Measurements from ENCODE around the gene CYP26C1. TPM values are rescaled to one million over a fixed set of nuclear protein-coding genes. Genes with fewer than 3 reads are reported as not detected.

Gene CYP26C1
- total RNA-seq, result not detected
- long read RNA-seq, result 0 reads

GRCh38 chr10:93059975-93060886 lies at the start of gene CYP26C1:
CYP26C1 (plus strand) TSS chr10:93060798; CDS start chr10:93061264, 466 bp downstream.
- intact Hi-C loops (cut with micrococcal nuclease), result no loop called here
- DNase-seq (no peak), ATAC-seq (no peak)

- intact Hi-C loops (cut with micrococcal nuclease), result no loop called here
- no peak for ATAC-seq
- no peak for DNase-seq
These were observed 44.9 kb upstream of the CYP26C1 start for GRCh38 chr10:93015722-93016121.

GRCh38 chr10:93023013-93023650 lies 37.5 kb upstream of the CYP26C1 start:
- no peak for DNase-seq
- intact Hi-C loops (cut with micrococcal nuclease), result no loop called here
- ATAC-seq, result no peak

- intact Hi-C loops (cut with micrococcal nuclease), result no loop called here
- DNase-seq, result no peak
- ATAC-seq, result no peak
These were observed 34.5 kb upstream of the CYP26C1 start for GRCh38 chr10:93026072-93026471.

GRCh38 chr10:93027508-93027907 lies 33.1 kb upstream of the CYP26C1 start:
- ATAC-seq (no peak), DNase-seq (no peak)
- intact Hi-C loops (cut with micrococcal nuclease), result no loop called here

- DNase-seq (no peak), ATAC-seq (no peak)
- intact Hi-C loops (cut with micrococcal nuclease), result no loop called here
These were observed 31.7 kb upstream of the CYP26C1 start for GRCh38 chr10:93028883-93029282.

GRCh38 chr10:93030409-93030808 lies 30.2 kb upstream of the CYP26C1 start:
- intact Hi-C loops (cut with micrococcal nuclease), result no loop called here
- ATAC-seq (no peak), DNase-seq (no peak)

- ATAC-seq, result no peak
- intact Hi-C loops (cut with micrococcal nuclease), result no loop called here
- DNase-seq, result no peak
These were observed 28.3 kb upstream of the CYP26C1 start for GRCh38 chr10:93032105-93032808.

GRCh38 chr10:93032809-93033137 lies 27.8 kb upstream of the CYP26C1 start:
- intact Hi-C loops (cut with micrococcal nuclease), result no loop called here
- no peak for ATAC-seq
- no peak for DNase-seq

- intact Hi-C loops (cut with micrococcal nuclease), result no loop called here
- ATAC-seq, result no peak
These were observed 26.2 kb upstream of the CYP26C1 start for GRCh38 chr10:93034426-93034825.

GRCh38 chr10:93039110-93039509 lies 21.5 kb upstream of the CYP26C1 start:
- DNase-seq (no peak), ATAC-seq (no peak)
- intact Hi-C loops (cut with micrococcal nuclease), result no loop called here

More at GRCh38 chr10:93034426-93034825, 26.2 kb upstream of the CYP26C1 start:
- no peak for DNase-seq

- ATAC-seq (no peak), DNase-seq (no peak)
- intact Hi-C loops (cut with micrococcal nuclease), result no loop called here
These were observed 20.9 kb upstream of the CYP26C1 start for GRCh38 chr10:93039721-93040120.

GRCh38 chr10:93054486-93054885 lies 6.1 kb upstream of the CYP26C1 start:
- intact Hi-C loops (cut with micrococcal nuclease), result no loop called here
- DNase-seq (no peak), ATAC-seq (no peak)

- intact Hi-C loops (cut with micrococcal nuclease), result no loop called here
- no peak for ATAC-seq
These were observed 2.5 kb upstream of the CYP26C1 start for GRCh38 chr10:93058139-93058538.

GRCh38 chr10:93060887-93061593 lies 442 bp downstream of the CYP26C1 start:
- intact Hi-C loops (cut with micrococcal nuclease), result no loop called here
- DNase-seq, result no peak
- no peak for ATAC-seq

More at GRCh38 chr10:93058139-93058538, 2.5 kb upstream of the CYP26C1 start:
- DNase-seq, result no peak

GRCh38 chr10:93061594-93062513 lies 1.3 kb downstream of the CYP26C1 start:
- DNase-seq, result no peak
- peak; percentile 41 for ATAC-seq
- intact Hi-C loops (cut with micrococcal nuclease), result no loop called here

- ATAC-seq (peak; percentile 67), DNase-seq (peak; percentile 36)
- intact Hi-C loops (cut with micrococcal nuclease), result no loop called here
These were observed 2.0 kb downstream of the CYP26C1 start for GRCh38 chr10:93062514-93063143.
